PC-9 (cell line): ENCODE measurements around the gene AP1S2. TPM values are rescaled to one million over a fixed set of nuclear protein-coding genes. Genes with fewer than 3 reads are reported as not detected.

ENCODE experiments used
- BruUV-seq: library from RNA; stranded (reverse); fragments of 400-500 nt; replicated peaks from 2 replicates; lab custom pipeline; 2021; lab: Mats Ljungman, UMichigan
- CTCF ChIA-PET: fragments of 300-600 bp; sonication (Branson Sonifier 250); formaldehyde crosslinking; loops from one replicate; lab custom pipeline; 2022; ENCODE audit warnings: antibody characterized with exemption; lab: Charles Lee
- POLR2A ChIA-PET: fragments of 300-600 bp; sonication (Branson Sonifier 250); formaldehyde crosslinking; loops from one replicate; lab custom pipeline; 2022; ENCODE audit warnings: antibody characterized with exemption; ENCODE audit not compliant: unreplicated experiment; lab: Charles Lee
- DNase-seq, 2 experiments: peaks; one replicate each; pipeline versions ENCODE4 v3.0.0 to v3.0.0-alpha.2; 2015 to 2022; ENCODE audit warnings: mixed read lengths in 1 of 2
- H2AFZ ChIP-seq: fragments of 200-600 bp; sonication (generic); 2 replicates; pipeline ENCODE4 v1.8.1; 2017; ENCODE audit warnings: antibody characterized with exemption
- H3F3A ChIP-seq: fragments of 200-600 bp; sonication (generic); 2 replicates; pipeline ENCODE4 v1.8.1; 2017; ENCODE audit warnings: antibody characterized with exemption, mild to moderate bottlenecking, low read depth; ENCODE audit not compliant: insufficient read depth
- H3K27ac ChIP-seq: fragments of 200-600 bp; sonication (generic); 2 replicates; pipeline ENCODE4 v1.6.1; 2016; ENCODE audit warnings: mixed run types
- H3K27me3 ChIP-seq: fragments of 200-600 bp; sonication (generic); 2 replicates; pipeline ENCODE4 v1.6.1; 2016; ENCODE audit warnings: low read depth, mixed run types; ENCODE audit not compliant: insufficient read depth
- H3K36me3 ChIP-seq: fragments of 200-600 bp; sonication (generic); 2 replicates; pipeline ENCODE4 v1.6.1; 2016; ENCODE audit warnings: low read depth, mixed run types
- H3K4me1 ChIP-seq: fragments of 200-600 bp; sonication (generic); replicated peaks from 2 replicates; pipeline ENCODE4 v1.6.1; 2016; ENCODE audit warnings: mixed run types; ENCODE audit not compliant: insufficient read depth
- H3K4me2 ChIP-seq: fragments of 200-600 bp; sonication (generic); 2 replicates; pipeline ENCODE4 v1.6.1; 2017; ENCODE audit warnings: mixed run types
- H3K4me3 ChIP-seq: fragments of 200-600 bp; sonication (generic); 2 replicates; pipeline ENCODE4 v1.6.1; 2016; ENCODE audit warnings: mixed run types
- H3K79me2 ChIP-seq: fragments of 200-600 bp; sonication (generic); 2 replicates; pipeline ENCODE4 v1.6.1; 2017; ENCODE audit warnings: low read depth, mixed run types
- H3K9me2 ChIP-seq: fragments of 200-600 bp; sonication (generic); 2 replicates; pipeline ENCODE4 v1.8.1; 2017; ENCODE audit warnings: mild to moderate bottlenecking; ENCODE audit not compliant: insufficient read depth
- H3K9me3 ChIP-seq: fragments of 200-600 bp; sonication (generic); 2 replicates; pipeline ENCODE4 v1.8.1; 2016; ENCODE audit warnings: low read depth; ENCODE audit not compliant: insufficient read depth
- H4K20me1 ChIP-seq: fragments of 200-600 bp; sonication (generic); 2 replicates; pipeline ENCODE4 v1.8.1; 2017; ENCODE audit not compliant: insufficient read depth
- EZH2 ChIP-seq: fragments of 200-600 bp; sonication (generic); IDR thresholded peaks from 2 replicates; pipeline ENCODE4 v1.8.0; 2017; ENCODE audit warnings: antibody characterized with exemption, low read depth
- intact Hi-C: fragments of 100-400 bp; cut with micrococcal nuclease; formaldehyde crosslinking; loops from one replicate; pipeline ENCODE4 v1.10.0; 2022; ENCODE audit not compliant: unreplicated experiment
- total RNA-seq: library from RNA; stranded (reverse); gene quantifications from 2 replicates; pipeline ENCODE4 v1.2.3, GENCODE V29; 2021
- TF ChIP-seq, protein P1 (sequence below): fragments of 200-600 bp; sonication (generic); conservative IDR thresholded peaks from 2 replicates; pipeline ENCODE4 v1.6.1; 2017; ENCODE audit warnings: mixed run types, antibody characterized with exemption, mild to moderate bottlenecking, moderate library complexity

The AP1S2 gene
- total RNA-seq, 1 experiment from 2014 or later, result 14.2 TPM

DNA sequence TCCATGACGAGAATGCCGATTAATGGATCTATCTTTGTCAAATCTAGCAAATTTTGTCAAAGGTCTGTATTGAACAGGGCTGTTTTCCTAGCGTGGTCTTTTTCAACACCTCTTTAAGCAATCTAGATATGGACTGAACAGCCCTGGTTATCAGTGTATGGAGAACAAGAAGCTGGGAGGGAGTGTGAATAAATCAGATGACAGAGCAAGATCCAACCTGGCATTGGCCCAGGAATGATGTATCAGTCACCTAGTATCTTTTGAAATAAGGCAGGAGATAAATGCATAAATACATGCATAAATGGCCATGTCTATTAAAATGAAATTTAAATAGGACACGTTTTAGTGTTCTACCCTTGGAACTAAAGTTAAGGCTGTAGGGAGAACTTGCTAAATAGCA is 15.7 kb upstream of the AP1S2 start:
- H3K36me3 ChIP-seq, result no peaks in the 10 kb centered on the region
- H3K9me3 ChIP-seq, result no peaks in the 10 kb centered on the region
- H3K27me3 ChIP-seq, result no peaks in the 10 kb centered on the region
- no peak for DNase-seq
- H3K4me1 ChIP-seq, result no peaks in the 10 kb centered on the region
- no peak overlapping the region for H3K27ac ChIP-seq
- ChIA-PET POLR2A (interaction anchor here (0.6 kb wide), 1 partner anchor 900 kb away, joined by 3 read pairs; no protein-coding TSS in a partner anchor), CTCF (no interaction called here)
- no peaks in the 10 kb centered on the region for H4K20me1 ChIP-seq
- no peak overlapping the region for H3K4me2 ChIP-seq
- H2AFZ ChIP-seq, result no peak overlapping the region
- no peak overlapping the region for H3K4me3 ChIP-seq
- no peaks in the 10 kb centered on the region for H3K79me2 ChIP-seq
- no peak for TF ChIP-seq EZH2
- TF ChIP-seq, protein P1, sequence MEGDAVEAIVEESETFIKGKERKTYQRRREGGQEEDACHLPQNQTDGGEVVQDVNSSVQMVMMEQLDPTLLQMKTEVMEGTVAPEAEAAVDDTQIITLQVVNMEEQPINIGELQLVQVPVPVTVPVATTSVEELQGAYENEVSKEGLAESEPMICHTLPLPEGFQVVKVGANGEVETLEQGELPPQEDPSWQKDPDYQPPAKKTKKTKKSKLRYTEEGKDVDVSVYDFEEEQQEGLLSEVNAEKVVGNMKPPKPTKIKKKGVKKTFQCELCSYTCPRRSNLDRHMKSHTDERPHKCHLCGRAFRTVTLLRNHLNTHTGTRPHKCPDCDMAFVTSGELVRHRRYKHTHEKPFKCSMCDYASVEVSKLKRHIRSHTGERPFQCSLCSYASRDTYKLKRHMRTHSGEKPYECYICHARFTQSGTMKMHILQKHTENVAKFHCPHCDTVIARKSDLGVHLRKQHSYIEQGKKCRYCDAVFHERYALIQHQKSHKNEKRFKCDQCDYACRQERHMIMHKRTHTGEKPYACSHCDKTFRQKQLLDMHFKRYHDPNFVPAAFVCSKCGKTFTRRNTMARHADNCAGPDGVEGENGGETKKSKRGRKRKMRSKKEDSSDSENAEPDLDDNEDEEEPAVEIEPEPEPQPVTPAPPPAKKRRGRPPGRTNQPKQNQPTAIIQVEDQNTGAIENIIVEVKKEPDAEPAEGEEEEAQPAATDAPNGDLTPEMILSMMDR, result no peak
- no peaks in the 10 kb centered on the region for H3K9me2 ChIP-seq
- BruUV-seq, result no TSS peak
- no peaks in the 10 kb centered on the region for H3F3A ChIP-seq
- intact Hi-C loops, result no loop called here

DNA sequence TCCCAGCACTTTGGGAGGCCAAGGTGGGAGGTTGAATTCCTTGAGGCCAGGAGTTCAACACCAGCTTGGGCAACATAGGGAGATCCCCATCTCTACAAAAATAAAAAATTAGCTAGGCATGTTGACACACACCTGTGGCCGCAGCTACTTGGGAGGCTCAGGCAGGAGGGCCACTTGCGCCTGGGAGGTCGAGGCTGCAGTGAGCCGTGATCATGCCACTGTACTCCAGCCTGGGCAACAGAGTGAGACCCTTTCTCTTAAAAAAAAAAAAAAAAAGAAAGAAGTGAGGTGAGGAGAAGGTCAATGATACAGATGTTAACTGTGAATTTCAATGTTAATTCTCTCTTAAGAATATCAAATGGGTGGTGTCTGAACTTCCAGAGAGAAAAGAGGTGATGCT is 15.1 kb upstream of the AP1S2 start:
- intact Hi-C loops, result no loop called here
- POLR2A ChIA-PET, result no interaction called here
- Histone ChIP-seq H2AFZ (no peak overlapping the region), H3K9me2 (no peaks in the 10 kb centered on the region), H3K4me2 (no peak overlapping the region), H4K20me1 (no peaks in the 10 kb centered on the region), H3K79me2 (no peaks in the 10 kb centered on the region), H3K36me3 (no peaks in the 10 kb centered on the region), H3K4me3 (no peak overlapping the region), H3K9me3 (no peaks in the 10 kb centered on the region), H3K4me1 (no peaks in the 10 kb centered on the region), H3K27ac (no peak overlapping the region), H3F3A (no peaks in the 10 kb centered on the region), H3K27me3 (no peaks in the 10 kb centered on the region)
- CTCF ChIA-PET, result no interaction called here
- TF ChIP-seq, protein P1, result no peak
- TF ChIP-seq EZH2, result no peak
- DNase-seq, result no peak
- BruUV-seq, result no TSS peak

DNA sequence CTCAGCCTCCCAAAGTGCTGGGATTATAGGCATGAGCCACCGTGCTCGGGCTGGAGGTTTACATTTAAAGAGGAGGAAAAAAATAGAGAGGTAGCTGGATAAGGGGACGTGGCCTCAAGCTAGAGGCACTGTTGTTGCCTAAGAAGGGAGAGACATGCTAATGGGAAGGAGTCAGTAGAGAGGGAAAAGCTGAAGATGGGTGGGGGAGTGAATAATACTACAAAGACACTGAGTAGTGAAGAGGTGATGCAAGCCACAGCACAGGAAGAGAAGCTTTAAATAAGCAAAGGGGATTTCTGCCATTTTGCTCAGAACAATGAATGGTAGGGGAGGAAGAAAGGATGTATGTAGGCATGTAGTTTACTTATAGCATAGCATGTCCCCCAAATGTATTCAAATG is 11.5 kb upstream of the AP1S2 start:
- Histone ChIP-seq H3K9me2 (no peaks in the 10 kb centered on the region), H3K4me2 (no peak overlapping the region), H3F3A (no peaks in the 10 kb centered on the region), H3K9me3 (no peaks in the 10 kb centered on the region), H4K20me1 (no peaks in the 10 kb centered on the region), H3K4me3 (no peak overlapping the region), H3K79me2 (no peaks in the 10 kb centered on the region), H3K36me3 (no peaks in the 10 kb centered on the region), H3K4me1 (no peaks in the 10 kb centered on the region), H3K27ac (no peak overlapping the region), H2AFZ (no peak overlapping the region), H3K27me3 (no peaks in the 10 kb centered on the region)
- TF ChIP-seq EZH2, result no peak
- BruUV-seq, result no TSS peak
- POLR2A ChIA-PET, result no interaction called here
- no peak for DNase-seq
- CTCF ChIA-PET, result no interaction called here
- intact Hi-C loops, result no loop called here

DNA sequence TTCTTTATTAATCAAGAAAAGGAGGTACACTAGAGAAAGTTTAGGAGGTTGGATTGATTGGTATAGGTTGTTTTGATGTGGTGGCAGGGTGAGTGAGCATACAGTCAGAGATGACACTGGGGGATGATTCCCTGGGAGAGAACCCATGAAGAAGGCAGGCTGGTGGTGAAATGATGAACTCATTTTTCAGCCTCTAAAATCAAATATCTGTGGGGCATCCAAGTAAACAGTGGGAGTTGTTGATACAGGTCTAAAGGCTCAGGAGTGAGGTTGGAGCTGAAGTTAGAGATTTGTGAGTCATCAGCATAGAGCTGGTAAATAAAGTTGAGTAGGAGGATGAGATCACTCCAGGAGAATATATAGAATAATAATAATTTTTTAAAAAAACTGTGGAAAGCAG is 10.0 kb upstream of the AP1S2 start:
- ChIA-PET CTCF (no interaction called here), POLR2A (no interaction called here)
- Histone ChIP-seq H3K36me3 (no peaks in the 10 kb centered on the region), H3K4me1 (no peaks in the 10 kb centered on the region), H3K27ac (no peak overlapping the region), H3K9me2 (no peaks in the 10 kb centered on the region), H3K27me3 (no peaks in the 10 kb centered on the region), H3K4me2 (no peak overlapping the region), H3K4me3 (no peak overlapping the region), H3K9me3 (no peaks in the 10 kb centered on the region), H2AFZ (no peak overlapping the region), H3K79me2 (no peaks in the 10 kb centered on the region), H4K20me1 (no peaks in the 10 kb centered on the region), H3F3A (no peaks in the 10 kb centered on the region)
- DNase-seq, result no peak
- TF ChIP-seq, protein P1, result no peak
- TF ChIP-seq EZH2, result no peak
- intact Hi-C loops, result no loop called here
- no TSS peak for BruUV-seq
